IgD-negative memory B cell (primary cell): Measurements from ENCODE around the gene MAGI2. TPM values are rescaled to one million over a fixed set of nuclear protein-coding genes. Genes with fewer than 3 reads are reported as not detected.

Experiments
- H3K27ac Mint-ChIP-seq, 3 donors: one replicate each; pipeline ENCODE4 v1.8.0; 2020 to 2022; ENCODE audit warnings: mild to moderate bottlenecking in 3 of 3, mixed read lengths in 3 of 3, moderate library complexity in 1 of 3
- H3K27me3 Mint-ChIP-seq: one replicate; pipeline ENCODE4 v1.8.0; 2021; ENCODE audit warnings: mixed read lengths
- H3K36me3 Mint-ChIP-seq: one replicate; pipeline ENCODE4 v1.8.0; 2020; ENCODE audit warnings: mild to moderate bottlenecking, mixed read lengths
- H3K4me1 Mint-ChIP-seq, 3 donors: one replicate each; pipeline ENCODE4 v1.8.0; 2020 to 2022; ENCODE audit warnings: mixed read lengths in 3 of 3, mild to moderate bottlenecking in 1 of 3
- H3K4me3 Mint-ChIP-seq, 4 donors: one replicate each; pipeline ENCODE4 v1.8.0; 2020 to 2022; ENCODE audit warnings: mild to moderate bottlenecking in 4 of 4, mixed read lengths in 4 of 4, moderate library complexity in 3 of 4
- H3K9me3 Mint-ChIP-seq, 3 donors: one replicate each; pipeline ENCODE4 v1.8.0; 2020 to 2021; ENCODE audit warnings: mixed read lengths in 3 of 3, mild to moderate bottlenecking in 1 of 3
- polyA plus RNA-seq: library from polyadenylated mRNA; unstranded; fragments of 300-500 nt; fragmentation: Illumina TruSeq; gene quantifications from one replicate; pipeline ENCODE4 v1.2.3, GENCODE V29; 2021

MAGI2 gene
- polyA plus RNA-seq, 1 donor from 2014 or later = not detected

DNA sequence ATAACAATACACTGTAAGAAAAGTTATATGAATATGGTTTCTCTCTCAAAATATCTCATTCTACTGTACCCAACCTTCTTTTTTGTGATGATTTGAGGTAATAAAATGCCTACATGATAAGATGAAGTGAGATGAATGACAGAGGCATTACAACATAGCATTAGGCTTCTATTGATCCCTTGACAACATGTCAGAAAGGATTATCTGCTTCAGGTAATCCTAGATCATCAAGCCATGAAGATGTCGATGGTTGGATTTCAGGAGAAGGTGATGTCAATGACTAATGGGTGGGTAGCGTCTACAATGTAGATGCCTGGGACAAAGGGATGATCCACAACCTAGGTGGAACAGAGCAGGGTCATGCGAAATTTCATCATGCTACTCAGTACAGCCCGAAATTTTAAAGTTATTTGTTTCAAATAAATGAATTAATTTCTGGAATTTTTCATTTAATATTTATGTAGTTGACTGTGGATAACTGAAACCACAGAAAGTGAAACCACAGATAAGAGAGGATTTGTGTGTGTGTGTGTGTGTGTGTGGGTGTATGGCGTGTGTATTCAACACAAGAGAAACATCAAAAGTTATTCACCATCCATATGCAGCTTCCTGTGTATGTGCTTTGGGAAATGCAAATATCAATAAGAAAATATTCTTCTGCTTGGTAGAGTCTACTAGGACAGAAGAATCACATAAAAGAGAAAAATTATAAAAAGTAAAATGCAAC lies 77.0 kb downstream of the MAGI2 start:
- no peaks in the 10 kb centered on the region for H3K4me1 Mint-ChIP-seq
- H3K4me3 Mint-ChIP-seq = no peak overlapping the region
- no peak overlapping the region for H3K27ac Mint-ChIP-seq
- no peaks in the 10 kb centered on the region for H3K27me3 Mint-ChIP-seq
- H3K9me3 Mint-ChIP-seq = peaks cover 0 to 9% (median 2%) of the 10 kb centered on the region in 3 donors
- H3K36me3 Mint-ChIP-seq = no peaks in the 10 kb centered on the region

DNA sequence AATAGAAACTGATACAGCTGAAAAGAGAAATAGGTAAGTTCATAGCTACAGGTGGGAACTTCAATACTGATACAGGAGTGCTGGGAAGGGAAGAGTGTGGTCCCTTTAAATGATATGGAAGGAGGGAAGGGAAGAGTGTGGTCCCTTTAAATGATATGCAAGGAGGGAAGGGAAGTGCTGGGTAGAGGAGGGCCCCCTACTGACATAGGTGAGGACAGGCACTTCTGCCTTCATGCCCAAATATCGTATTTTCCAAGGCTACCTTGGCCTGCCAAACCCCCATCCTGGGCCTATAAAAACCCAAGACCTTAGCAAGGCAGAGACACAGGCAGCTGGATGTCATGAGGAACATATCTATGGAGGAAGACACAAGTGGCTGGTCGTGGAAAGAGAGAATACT lies 92.3 kb downstream of the MAGI2 start:
- Mint-ChIP-seq H3K36me3 (no peaks in the 10 kb centered on the region), H3K4me3 (no peak overlapping the region), H3K27me3 (no peaks in the 10 kb centered on the region), H3K27ac (no peak overlapping the region), H3K4me1 (no peaks in the 10 kb centered on the region), H3K9me3 (peaks cover 2 to 11% (median 2%) of the 10 kb centered on the region in 3 donors)

DNA sequence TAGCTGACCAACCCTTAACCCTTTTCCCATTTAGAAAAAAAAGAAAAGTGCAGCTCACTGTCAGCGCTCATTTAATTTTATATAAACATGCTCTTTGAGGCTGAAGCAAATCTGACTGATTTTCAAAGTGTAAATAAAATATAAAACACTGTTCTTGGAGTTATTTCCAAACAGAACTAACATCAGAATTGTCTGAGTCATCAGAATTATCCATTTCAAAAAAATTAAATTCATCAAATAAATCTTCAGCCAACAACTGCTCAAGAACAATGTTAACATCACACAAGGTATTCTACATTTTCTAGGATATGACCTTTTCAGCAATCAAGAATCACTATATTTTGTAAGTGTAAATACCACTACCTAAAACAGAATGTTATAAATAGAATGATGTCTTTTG lies 93.6 kb downstream of the MAGI2 start:
- Mint-ChIP-seq H3K9me3 (peaks cover 2 to 11% (median 2%) of the 10 kb centered on the region in 3 donors), H3K4me1 (no peaks in the 10 kb centered on the region), H3K4me3 (no peak overlapping the region), H3K36me3 (no peaks in the 10 kb centered on the region), H3K27me3 (no peaks in the 10 kb centered on the region), H3K27ac (no peak overlapping the region)

DNA sequence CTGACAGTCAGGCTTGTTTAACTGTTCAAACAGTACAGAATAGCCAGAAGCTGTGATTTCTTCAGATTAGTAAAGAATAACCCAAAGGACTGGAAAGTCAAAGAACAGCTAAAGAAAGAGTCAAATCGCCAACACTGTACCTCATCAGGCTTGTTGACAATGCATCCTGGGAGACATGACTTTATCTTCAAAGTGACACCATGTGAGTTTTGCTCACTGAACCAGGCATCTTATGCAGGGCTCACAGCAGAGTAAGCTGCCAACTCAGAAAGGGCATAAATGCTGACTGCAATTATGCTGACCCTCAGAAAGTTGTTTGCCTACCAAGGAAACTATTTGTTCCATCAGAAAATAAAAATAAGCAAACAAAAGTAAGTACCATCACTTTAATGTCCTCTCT lies 96.4 kb downstream of the MAGI2 start:
- peaks cover 2 to 11% (median 2%) of the 10 kb centered on the region in 3 donors for H3K9me3 Mint-ChIP-seq
- H3K27ac Mint-ChIP-seq = no peak overlapping the region
- H3K27me3 Mint-ChIP-seq = no peaks in the 10 kb centered on the region
- no peaks in the 10 kb centered on the region for H3K4me1 Mint-ChIP-seq
- no peak overlapping the region for H3K4me3 Mint-ChIP-seq
- no peaks in the 10 kb centered on the region for H3K36me3 Mint-ChIP-seq

DNA sequence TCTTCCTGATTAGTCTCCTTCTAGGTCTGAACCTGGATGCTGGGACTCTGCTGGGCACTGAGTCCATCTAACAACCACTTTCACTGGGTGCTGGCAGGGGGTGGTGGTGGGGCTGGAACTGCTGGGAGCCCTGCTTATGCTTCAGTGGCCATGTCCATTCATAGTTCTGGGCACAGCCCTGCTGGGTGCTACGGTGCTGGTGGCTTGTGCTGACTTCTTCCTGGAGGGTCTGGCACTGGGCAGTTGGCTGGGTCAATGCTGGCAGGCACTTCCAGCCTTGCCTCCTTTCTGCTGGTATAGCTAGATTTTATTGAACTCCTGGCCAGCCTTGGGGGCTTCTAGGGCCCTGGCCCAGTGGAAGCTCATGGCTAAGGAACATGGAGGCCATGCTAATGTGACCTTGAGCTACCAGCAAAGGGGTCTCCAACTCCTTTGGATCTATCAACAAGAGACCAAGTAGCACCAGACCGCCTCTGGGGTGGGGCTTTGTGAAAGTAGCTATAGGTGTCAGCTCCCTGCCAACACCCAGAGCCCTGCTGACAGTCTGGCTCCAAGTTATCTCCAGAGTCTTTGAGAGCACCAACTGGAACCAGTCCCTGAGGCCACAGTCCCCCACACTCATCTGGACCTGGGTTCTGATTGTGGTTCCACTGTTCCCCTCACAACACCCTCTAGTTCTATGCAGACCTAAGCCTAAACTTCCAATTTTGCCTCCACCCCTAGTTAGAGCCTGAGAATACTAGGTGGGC lies 99.6 kb downstream of the MAGI2 start:
- peaks cover 0 to 2% (median 0%) of the 10 kb centered on the region in 3 donors for H3K9me3 Mint-ChIP-seq
- no peak overlapping the region for H3K27ac Mint-ChIP-seq

DNA sequence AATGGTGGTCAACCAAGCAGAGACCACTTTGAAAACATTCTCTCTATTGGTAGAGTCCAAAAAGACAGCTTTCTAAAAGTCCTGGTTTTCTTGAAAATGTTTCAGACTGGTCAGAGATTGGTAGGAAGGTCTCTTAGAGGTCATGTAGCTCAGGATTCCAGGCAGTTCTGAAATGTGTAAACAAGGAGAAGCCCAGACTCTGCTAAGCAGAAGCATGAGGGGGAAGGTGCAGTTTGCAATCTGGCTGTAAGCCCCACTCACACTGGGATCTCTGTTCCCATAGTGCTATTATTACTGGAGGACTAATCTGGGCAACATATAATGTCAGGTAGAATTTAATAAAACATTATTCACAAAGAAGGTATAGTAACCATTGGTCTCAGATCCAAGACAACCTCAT lies 101.1 kb downstream of the MAGI2 start:
- Mint-ChIP-seq H3K36me3 (peaks cover under 1% of the 10 kb centered on the region), H3K9me3 (peaks cover 0 to 2% (median 1%) of the 10 kb centered on the region in 3 donors), H3K4me3 (no peak overlapping the region), H3K4me1 (no peaks in the 10 kb centered on the region), H3K27ac (no peak overlapping the region), H3K27me3 (no peaks in the 10 kb centered on the region)

More for the DNA sequence above, 99.6 kb downstream of the MAGI2 start:
- Mint-ChIP-seq H3K36me3 (no peaks in the 10 kb centered on the region), H3K27me3 (no peaks in the 10 kb centered on the region), H3K4me1 (no peaks in the 10 kb centered on the region), H3K4me3 (no peak overlapping the region)

DNA sequence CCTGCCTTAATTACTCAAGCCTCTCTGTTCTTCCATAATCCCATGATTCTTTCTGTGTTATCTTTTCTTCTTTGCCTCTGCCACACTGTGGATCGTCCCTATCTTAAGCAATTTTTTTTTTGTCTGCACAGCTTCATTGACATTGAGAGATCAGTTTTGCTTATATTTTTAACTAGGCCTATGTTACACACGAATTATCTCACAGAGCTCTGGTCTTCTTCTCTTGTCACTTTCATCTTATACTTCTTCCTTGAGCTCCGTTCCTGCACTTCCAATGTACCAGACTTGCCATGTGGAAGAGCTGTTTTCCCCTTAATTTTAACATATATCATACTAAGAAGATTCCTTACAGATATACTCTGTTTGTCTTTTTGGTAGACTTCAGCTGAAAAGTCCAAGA lies 106.1 kb downstream of the MAGI2 start:
- H3K27ac Mint-ChIP-seq = no peak overlapping the region
- H3K27me3 Mint-ChIP-seq = no peaks in the 10 kb centered on the region
- peaks cover 0 to 1% (median 0%) of the 10 kb centered on the region in 3 donors for H3K4me1 Mint-ChIP-seq
- peaks cover 0 to 4% (median 0%) of the 10 kb centered on the region in 3 donors for H3K9me3 Mint-ChIP-seq
- H3K4me3 Mint-ChIP-seq = no peak overlapping the region
- H3K36me3 Mint-ChIP-seq = peaks cover 2% of the 10 kb centered on the region

DNA sequence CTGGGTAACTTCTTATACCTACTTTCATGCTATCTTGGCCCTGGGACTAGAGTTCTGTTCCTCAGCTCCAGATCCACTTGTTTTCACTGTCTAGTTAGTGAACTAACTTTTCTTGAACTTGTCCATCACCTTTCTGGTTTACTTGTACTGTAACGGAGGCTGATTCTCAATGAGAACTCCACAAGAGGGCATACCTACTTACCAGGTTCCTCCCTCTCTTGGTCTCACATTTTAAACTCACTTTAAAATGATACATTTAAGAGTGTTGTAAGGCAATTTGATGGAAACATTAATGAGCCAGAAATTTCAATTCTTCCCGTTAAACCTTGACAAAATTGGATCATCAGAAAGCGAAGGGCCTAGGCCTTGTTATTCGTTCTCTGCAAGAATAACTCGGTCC lies 111.6 kb downstream of the MAGI2 start:
- no peak overlapping the region for H3K27ac Mint-ChIP-seq
- H3K4me1 Mint-ChIP-seq = no peaks in the 10 kb centered on the region
- peaks cover 2 to 4% (median 2%) of the 10 kb centered on the region in 3 donors for H3K9me3 Mint-ChIP-seq
- H3K36me3 Mint-ChIP-seq = no peaks in the 10 kb centered on the region
- no peak overlapping the region for H3K4me3 Mint-ChIP-seq
- no peaks in the 10 kb centered on the region for H3K27me3 Mint-ChIP-seq

DNA sequence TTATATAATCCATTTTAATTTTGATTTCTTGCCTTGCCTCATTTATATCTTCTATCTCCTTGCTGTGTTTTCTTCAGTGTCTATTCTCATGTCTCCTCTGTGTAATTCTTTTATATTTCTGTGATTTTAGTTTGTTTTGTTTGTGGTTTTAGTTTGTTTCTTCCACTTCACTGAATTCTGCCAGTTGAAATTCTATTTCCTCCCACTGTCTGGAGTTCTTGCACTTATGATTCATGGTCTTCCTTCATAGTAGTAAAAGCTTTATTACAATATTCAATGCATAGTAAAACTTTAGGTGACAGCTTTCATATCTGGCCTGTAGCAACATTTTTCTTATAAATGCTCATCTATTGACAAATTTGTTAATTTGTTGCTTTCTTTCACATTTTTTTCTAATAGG lies 113.3 kb downstream of the MAGI2 start:
- no peaks in the 10 kb centered on the region for H3K36me3 Mint-ChIP-seq
- H3K27me3 Mint-ChIP-seq = no peaks in the 10 kb centered on the region
- peaks cover 2 to 4% (median 2%) of the 10 kb centered on the region in 3 donors for H3K9me3 Mint-ChIP-seq
- no peak overlapping the region for H3K27ac Mint-ChIP-seq
- no peaks in the 10 kb centered on the region for H3K4me1 Mint-ChIP-seq
- H3K4me3 Mint-ChIP-seq = no peak overlapping the region

DNA sequence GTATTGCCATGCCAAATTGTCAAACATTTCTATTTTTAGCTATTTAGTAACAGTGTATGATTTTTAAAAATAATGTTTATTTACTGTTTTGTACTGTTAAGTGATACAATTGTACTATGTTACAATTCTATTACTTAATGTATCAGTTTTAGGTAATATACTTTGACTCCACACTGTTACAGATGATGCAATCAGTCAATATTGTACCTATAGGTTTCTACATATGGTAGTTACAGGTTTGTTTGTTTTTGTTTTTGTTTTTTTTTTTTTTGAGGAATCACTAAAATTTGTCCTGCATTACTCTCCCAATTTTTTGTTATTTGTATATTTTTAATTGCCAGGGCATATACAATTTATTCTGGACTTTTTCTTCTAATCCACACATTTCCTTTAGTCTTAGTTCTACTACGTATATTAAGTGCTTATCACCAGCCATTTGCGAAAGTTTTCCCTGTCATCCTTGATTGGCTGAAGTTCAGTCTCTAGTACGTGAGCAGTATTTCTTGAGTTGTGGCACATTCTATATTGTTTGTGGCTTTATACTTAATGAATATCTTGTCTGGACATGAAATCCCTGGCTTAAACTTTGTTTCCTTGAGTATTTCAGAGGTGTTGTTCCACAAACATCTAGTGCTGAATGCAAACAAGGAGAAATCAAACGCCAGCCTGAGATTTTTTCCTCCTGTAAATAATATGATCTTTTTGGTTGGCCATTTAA lies 114.1 kb downstream of the MAGI2 start:
- Mint-ChIP-seq H3K27me3 (no peaks in the 10 kb centered on the region), H3K4me1 (no peaks in the 10 kb centered on the region), H3K36me3 (no peaks in the 10 kb centered on the region), H3K27ac (no peak overlapping the region), H3K9me3 (peaks cover 2 to 4% (median 2%) of the 10 kb centered on the region in 3 donors), H3K4me3 (no peak overlapping the region)

DNA sequence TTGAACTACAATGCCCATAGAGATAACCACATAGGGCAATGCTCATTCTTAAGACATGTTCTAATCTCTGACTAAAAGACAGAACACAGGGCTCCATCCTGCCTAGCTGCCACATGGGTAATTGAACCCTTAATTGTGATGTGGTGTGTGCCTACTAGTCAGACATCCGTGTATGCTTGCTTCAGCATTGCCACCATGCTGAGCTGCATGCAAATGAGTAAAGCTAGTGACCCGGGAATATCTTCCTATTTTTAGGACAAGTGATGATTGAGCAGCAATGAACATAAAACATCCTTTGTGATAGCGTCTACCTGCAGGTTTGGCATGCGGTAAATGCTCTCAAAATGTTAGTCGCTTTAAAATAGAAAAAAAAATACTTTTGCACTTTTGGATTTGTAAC lies 115.8 kb downstream of the MAGI2 start:
- peaks cover 2 to 4% (median 2%) of the 10 kb centered on the region in 3 donors for H3K9me3 Mint-ChIP-seq
- no peaks in the 10 kb centered on the region for H3K27me3 Mint-ChIP-seq
- no peaks in the 10 kb centered on the region for H3K4me1 Mint-ChIP-seq
- H3K36me3 Mint-ChIP-seq = no peaks in the 10 kb centered on the region
- no peak overlapping the region for H3K27ac Mint-ChIP-seq
- no peak overlapping the region for H3K4me3 Mint-ChIP-seq

DNA sequence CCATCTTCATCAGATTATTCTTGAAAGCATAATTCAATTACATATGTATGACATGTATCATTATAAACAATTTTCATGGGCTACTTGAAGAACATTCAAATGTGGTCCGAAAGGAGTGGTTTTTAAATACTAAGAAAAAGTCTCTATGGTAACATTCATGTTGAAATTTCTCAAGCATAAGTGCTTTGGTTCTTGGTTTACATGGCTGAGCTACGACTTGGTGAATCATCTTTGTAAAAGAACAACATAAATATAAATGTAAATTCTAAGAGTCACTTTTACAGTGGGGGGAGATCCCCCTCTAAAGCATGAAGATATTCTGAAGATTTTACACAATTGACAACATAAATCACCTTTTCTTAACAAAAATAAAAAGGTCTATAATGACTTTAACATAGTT lies 118.6 kb downstream of the MAGI2 start:
- Mint-ChIP-seq H3K27me3 (no peaks in the 10 kb centered on the region), H3K9me3 (no peaks in the 10 kb centered on the region), H3K27ac (no peak overlapping the region), H3K36me3 (no peaks in the 10 kb centered on the region), H3K4me1 (no peaks in the 10 kb centered on the region), H3K4me3 (no peak overlapping the region)

DNA sequence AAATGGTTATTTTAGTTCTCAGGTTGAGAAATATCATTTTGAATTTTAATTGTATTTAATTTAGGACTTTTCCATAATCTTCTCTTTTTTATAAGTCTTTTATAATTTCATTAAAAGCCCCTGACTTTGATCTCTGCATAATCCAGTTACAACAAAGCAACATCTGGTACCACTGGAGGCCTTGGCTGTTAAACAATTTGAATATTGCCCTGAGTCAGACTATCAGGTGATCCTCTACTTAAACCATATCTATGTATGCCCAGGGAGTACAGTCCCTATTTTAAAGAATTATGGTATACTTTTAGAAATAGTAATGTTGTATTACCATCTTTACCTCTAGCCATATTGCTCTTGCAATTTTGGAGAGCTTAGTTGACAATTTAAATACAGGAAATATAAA lies 119.1 kb downstream of the MAGI2 start:
- Mint-ChIP-seq H3K36me3 (no peaks in the 10 kb centered on the region), H3K27me3 (no peaks in the 10 kb centered on the region), H3K4me1 (no peaks in the 10 kb centered on the region), H3K27ac (no peak overlapping the region), H3K9me3 (peaks cover 0 to 1% (median 0%) of the 10 kb centered on the region in 3 donors), H3K4me3 (no peak overlapping the region)

DNA sequence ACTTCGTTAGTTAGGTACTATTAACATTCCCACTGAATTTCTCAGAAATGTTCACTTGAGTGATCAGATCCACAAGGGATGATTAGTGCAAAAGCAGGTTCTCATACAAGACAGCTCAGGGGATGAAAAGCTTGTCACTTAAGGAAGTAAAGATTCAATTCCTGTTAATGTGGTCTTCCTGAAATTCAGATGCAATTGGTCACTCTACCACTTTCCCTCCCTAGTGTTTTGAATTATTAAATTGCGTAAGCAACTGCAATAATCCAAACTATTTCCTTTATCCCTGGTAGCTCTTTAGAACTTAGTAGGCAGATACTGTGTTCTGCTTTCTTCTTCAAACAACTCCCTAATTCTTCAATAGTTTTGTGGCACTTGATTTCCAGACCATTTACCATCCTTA lies 121.4 kb downstream of the MAGI2 start:
- Mint-ChIP-seq H3K36me3 (no peaks in the 10 kb centered on the region), H3K4me3 (no peak overlapping the region), H3K4me1 (no peaks in the 10 kb centered on the region), H3K27me3 (no peaks in the 10 kb centered on the region), H3K27ac (no peak overlapping the region), H3K9me3 (peaks cover 0 to 1% (median 0%) of the 10 kb centered on the region in 3 donors)

DNA sequence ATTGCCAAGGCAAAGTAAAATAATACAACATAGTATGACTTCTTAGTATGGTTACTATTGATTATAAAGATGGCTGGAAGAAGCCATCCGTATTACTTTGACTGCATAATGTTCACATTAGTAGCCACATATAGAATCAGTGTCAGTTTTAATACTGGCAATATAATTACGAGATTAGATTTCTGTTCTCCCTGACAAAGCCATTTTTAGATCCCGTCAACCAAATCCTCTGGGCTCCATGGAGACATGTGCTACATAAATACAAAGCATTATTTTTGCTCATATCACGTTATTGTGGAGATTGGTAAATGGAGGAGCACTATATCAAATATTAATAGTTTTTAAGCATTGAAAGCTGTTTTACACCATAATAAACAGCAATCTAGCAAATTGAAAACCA lies 124.0 kb downstream of the MAGI2 start:
- Mint-ChIP-seq H3K4me3 (no peak overlapping the region), H3K9me3 (peaks cover 0 to 3% (median 1%) of the 10 kb centered on the region in 3 donors), H3K27ac (no peak overlapping the region), H3K4me1 (no peaks in the 10 kb centered on the region), H3K27me3 (no peaks in the 10 kb centered on the region), H3K36me3 (no peaks in the 10 kb centered on the region)
